ENCODE data around the gene C17orf50. TPM values are rescaled to one million over a fixed set of nuclear protein-coding genes. Genes with fewer than 3 reads are reported as not detected.
A peak's percentile ranks its signal among the peaks of the same experiment; 100 is the strongest.

Gene C17orf50
- total RNA-seq, 4 donors from 2014 or later: not detected

GRCh38 chr17:35801583-35802224, 41.0 kb downstream of the C17orf50 start:
- peaks cover 24 to 44% (median 34%) of the 10 kb centered on the region in 4 donors for H3K4me1 ChIP-seq
- H3K9me3 ChIP-seq: no peaks in the 10 kb centered on the region
- peak overlapping the region; percentile 75 to 82 (median 78) for H3K27ac ChIP-seq
- H3K27me3 ChIP-seq: no peaks in the 10 kb centered on the region
- DNase-seq: peak; percentile 81
- no peaks in the 10 kb centered on the region for H3K36me3 ChIP-seq
- no peak for TF ChIP-seq EP300 (IDR thresholded peaks at IDR 0.05; ENCODE audit: low read depth)
- no peak for TF ChIP-seq POLR2A (IDR thresholded peaks at IDR 0.05)
- peak; percentile 58 to 92 (median 88) for TF ChIP-seq POLR2AphosphoS5 (IDR thresholded peaks at IDR 0.05)
- no peak for TF ChIP-seq CTCF (IDR thresholded peaks at IDR 0.05)
- in situ Hi-C loops (cut with MboI; ENCODE audit: low pct_ligation_motif_present in 1 of 4, low pct_unique_long_range_greater_than_20kb in 1 of 4, low sequenced_read_pairs in 3 of 4) (loop anchor here in 2 of 4 donors (5.0 kb wide), 1 partner anchor 34 kb away; no protein-coding TSS in a partner anchor), intact Hi-C loops (cut with DNase I; ENCODE audit: low total_unique reads) (no loop called here)
- 18 to 41% methylated on average over 2 to 9 of the region's 9 CpGs for WGBS, 2 donors (ENCODE audit: low coverage in 1 of 2)
- H3K4me3 ChIP-seq: no peak overlapping the region

- in situ Hi-C loops (cut with MboI; ENCODE audit: low pct_ligation_motif_present in 1 of 4, low pct_unique_long_range_greater_than_20kb in 1 of 4, low sequenced_read_pairs in 3 of 4) (loop anchor here in 2 of 4 donors (5.0 kb wide), 1 partner anchor 37 kb away; no protein-coding TSS in a partner anchor), intact Hi-C loops (cut with DNase I; ENCODE audit: low total_unique reads) (loop anchor here (1.0 kb wide), 1 partner anchor 40 kb away; no protein-coding TSS in a partner anchor)
- 0 to 28% methylated on average over 1 of the region's 1 CpG for WGBS, 2 donors (ENCODE audit: low coverage in 1 of 2)
- Histone ChIP-seq H3K36me3 (no peaks in the 10 kb centered on the region), H3K9me3 (no peaks in the 10 kb centered on the region), H3K4me1 (peaks cover 25 to 50% (median 35%) of the 10 kb centered on the region in 4 donors), H3K27me3 (no peaks in the 10 kb centered on the region), H3K4me3 (no peak overlapping the region), H3K27ac (peak overlapping the region in 2 of 4 donors; percentile 33 to 42)
- no peak for TF ChIP-seq EP300 (IDR thresholded peaks at IDR 0.05; ENCODE audit: low read depth)
- TF ChIP-seq POLR2AphosphoS5 (IDR thresholded peaks at IDR 0.05): no peak
- peak; percentile 78 to 97 (median 84) for TF ChIP-seq CTCF (IDR thresholded peaks at IDR 0.05)
- DNase-seq: peak; percentile 50
Measured at GRCh38 chr17:35804658-35805192, 44.0 kb downstream of the C17orf50 start.

GRCh38 chr17:35807371-35808144, 46.9 kb downstream of the C17orf50 start:
- intact Hi-C loops (cut with DNase I; ENCODE audit: low total_unique reads) (no loop called here), in situ Hi-C loops (cut with MboI; ENCODE audit: low pct_ligation_motif_present in 1 of 4, low pct_unique_long_range_greater_than_20kb in 1 of 4, low sequenced_read_pairs in 3 of 4) (no loop called here)
- Histone ChIP-seq H3K36me3 (no peaks in the 10 kb centered on the region), H3K27ac (no peak overlapping the region), H3K4me3 (no peak overlapping the region), H3K27me3 (no peaks in the 10 kb centered on the region), H3K4me1 (peaks cover 10 to 44% (median 29%) of the 10 kb centered on the region in 4 donors), H3K9me3 (no peaks in the 10 kb centered on the region)
- 82 to 92% methylated on average over 3 to 7 of the region's 7 CpGs for WGBS, 2 donors (ENCODE audit: low coverage in 1 of 2)
- TF ChIP-seq POLR2A (IDR thresholded peaks at IDR 0.05) (no peak), POLR2AphosphoS5 (IDR thresholded peaks at IDR 0.05) (no peak), EP300 (IDR thresholded peaks at IDR 0.05; ENCODE audit: low read depth) (no peak), CTCF (IDR thresholded peaks at IDR 0.05) (no peak)
- no peak for DNase-seq
